Measurements from ENCODE around the gene MRPL38.
"Not testable (repeated sequence)": the region's sequence is repeated elsewhere in the genome, so short reads cannot be mapped to it uniquely, and the experiment has no call there.

Gene MRPL38

GRCh38 chr17:75876190-75876937 lies 28.3 kb downstream of the MRPL38 start:
- DNase-seq = peak in 2 of 4 experiments; percentile 30 to 45

DNA sequence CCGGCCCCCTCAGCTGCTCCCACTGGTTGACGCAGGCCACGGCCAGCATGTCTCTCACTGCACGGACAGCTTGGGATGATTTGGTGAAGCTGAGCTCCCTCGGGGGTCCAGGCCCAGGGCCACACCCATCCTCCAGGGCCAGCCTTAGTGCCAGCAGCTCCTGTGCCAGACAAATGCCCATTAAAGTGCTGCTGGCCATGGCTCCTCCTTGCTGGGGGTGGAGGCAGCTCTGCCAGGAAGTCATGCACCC lies 28.8 kb downstream of the MRPL38 start:
- DNase-seq = no peak

DNA sequence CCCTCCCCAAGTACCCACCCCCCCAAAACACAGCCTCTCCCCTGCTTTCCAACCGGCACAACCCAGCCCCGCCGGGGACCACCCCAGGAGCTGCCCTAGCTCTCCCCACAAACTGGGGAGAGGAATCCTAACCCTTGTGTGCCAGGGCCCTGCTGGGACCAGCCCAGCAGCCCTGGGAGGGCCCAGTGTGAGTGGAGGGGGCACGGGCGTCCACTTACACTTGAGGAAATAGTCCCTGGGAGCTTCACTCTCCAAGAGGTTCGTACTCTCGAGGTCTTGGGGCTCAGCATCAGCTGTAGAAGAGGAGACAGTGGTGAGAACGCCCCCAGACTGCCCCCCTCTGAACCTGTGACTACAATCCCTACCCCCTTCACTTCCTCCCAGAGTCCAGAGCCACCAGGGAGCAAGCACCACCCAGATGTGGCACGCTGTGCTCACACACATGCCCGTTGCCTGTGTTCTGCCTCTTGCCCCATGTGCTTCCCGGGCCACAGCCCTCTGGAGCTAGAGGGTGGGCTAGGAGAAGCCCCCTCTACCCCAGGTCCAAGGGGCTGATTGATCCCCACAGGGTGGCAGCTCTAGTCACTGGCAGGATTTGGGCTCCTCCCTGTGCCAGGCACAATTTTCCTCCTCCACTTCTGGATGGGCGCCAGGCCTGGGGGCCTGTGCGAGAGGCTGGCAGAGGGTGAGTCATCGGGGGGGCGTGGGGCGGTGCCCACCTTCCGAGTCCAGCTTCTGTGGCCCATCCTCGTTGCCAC lies 29.3 kb downstream of the MRPL38 start:
- DNase-seq = peak in 1 of 4 experiments; percentile 24

DNA sequence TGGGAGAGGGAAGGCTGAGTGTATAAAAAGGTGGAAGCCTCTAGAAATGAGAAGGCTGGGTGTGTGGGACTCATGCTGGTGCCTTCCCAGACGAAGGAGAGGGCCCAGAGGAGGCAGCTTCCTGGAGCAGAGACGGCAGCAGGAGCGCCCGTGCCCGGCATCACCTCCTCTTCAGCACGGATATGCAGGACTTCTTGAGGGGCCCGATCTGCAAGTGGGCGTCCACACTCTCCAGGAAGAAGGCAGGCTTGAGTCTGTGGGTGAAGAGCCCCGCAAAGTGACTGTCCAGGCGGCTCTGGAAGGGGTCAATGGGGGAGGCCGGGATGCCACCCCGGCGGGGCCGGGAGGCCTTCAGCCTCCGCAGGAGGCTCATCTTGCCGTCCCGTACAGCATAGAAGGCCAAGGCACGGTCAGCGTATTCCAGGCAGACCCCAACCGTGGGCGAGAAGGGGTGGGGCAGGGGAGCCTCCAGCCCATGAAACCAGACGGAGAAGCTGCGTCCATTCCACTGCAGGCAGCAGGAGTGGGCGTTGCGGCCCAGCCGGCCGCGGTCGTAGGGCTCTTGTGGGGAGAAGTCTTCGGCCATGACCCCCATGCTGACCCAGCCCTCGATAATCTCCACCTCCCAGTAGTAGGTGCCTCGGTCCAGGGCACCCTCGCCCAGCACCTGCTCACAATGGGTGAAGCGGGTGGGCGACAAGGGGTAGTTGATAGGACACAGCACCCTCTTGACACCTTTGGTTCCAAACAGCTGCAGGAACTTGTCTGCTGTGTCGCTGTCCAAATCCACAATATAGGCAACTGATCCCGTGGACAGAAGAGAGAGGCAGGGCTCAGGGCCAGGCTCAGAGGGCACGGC lies 30.1 kb downstream of the MRPL38 start:
- no peak for DNase-seq

- no peak for DNase-seq
Observed at GRCh38 chr17:75873587-75874322, 30.9 kb downstream of the MRPL38 start.

- peak in 3 of 4 experiments; percentile 28 to 48 (median 34) for DNase-seq
Observed at GRCh38 chr17:75872434-75873351, 32.0 kb downstream of the MRPL38 start.

DNA sequence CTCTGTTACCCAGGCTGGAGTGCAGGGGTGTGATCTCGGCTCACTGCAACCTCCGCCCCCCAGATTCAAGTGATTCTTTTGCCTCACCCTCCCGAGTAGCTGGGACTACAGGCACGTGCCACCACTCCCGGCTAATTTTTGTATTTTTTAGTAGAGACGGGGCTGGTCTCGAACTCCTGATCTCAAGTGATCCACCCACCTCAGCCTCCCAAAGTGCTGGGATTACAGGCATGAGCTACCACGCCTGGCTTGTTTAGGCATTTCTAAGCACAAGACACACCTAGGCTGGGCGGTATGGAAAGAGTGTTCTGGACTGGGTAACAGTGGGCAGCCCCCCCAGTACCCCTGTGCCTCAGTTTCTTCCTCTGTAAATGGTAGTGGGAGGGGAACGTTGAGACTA lies 34.5 kb downstream of the MRPL38 start:
- DNase-seq = not testable (repeated sequence)

GRCh38 chr17:75869282-75870141 lies 35.2 kb downstream of the MRPL38 start:
- DNase-seq = no peak

- not testable (repeated sequence) for DNase-seq
Observed at GRCh38 chr17:75868730-75869281, 35.9 kb downstream of the MRPL38 start.

- DNase-seq = not testable (repeated sequence)
Observed at GRCh38 chr17:75865404-75866188, 39.1 kb downstream of the MRPL38 start.

- DNase-seq = not testable (repeated sequence)
Observed at GRCh38 chr17:75864887-75865286, 39.8 kb downstream of the MRPL38 start.

DNA sequence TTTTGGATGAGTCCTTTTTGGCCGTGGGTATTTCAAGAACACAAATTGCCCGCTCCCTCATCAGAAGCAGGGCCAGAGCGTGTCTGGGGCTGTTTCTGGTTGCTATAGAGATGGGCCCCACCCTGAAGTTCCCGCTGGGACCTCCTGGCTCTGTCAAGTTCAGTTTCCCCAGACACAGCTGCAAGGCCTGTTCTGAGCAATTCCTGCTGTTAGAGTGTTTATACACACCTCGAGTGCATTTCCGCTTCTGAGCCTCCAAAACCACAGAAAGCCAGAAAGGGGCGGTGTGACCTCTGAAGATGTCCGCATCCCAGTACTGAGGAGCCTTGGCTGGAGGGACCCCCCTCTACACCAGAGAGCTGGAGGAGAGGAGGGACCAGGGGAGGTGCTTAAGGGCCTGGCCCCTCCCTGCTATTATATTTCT lies 40.2 kb downstream of the MRPL38 start:
- peak; percentile 30 to 54 (median 48) for DNase-seq

GRCh38 chr17:75861927-75862317 lies 42.8 kb downstream of the MRPL38 start:
- no peak for DNase-seq

- not testable (repeated sequence) for DNase-seq
Observed at GRCh38 chr17:75859358-75859757, 45.3 kb downstream of the MRPL38 start.

DNA sequence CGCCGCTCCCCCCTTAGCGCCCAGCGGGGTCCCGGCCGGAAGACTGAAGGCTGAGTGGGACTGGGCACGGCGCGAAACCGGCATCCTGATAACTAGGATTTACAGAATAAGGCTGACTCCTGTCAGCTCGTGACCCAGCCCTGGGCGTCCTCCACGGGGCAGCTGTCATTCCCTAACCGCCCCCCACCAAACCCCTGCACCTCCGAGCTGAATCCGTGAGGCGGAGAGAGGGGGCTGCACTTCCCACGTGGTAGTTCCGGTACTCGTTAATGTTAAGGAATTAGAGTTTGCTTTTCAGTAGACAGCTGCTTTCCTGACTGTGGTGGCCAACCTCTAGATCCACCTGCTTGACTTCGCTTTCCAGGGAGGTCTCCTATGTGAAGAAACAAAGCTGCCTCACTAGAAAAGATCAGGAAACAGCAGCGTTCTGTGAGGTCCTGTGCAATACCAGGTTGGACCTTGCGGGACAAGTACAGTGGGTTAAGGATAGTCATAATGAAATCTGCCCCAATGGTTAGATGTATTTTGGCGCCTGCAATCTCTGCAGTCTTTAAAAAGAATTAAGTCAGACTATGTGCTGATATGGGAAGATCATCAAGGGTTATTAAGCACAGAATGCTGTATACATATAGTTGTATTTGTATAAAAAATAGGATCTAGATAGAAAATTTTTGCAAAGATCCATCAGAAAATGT lies 48.5 kb downstream of the MRPL38 start:
- DNase-seq = peak in 3 of 4 experiments; percentile 27 to 40 (median 36)

DNA sequence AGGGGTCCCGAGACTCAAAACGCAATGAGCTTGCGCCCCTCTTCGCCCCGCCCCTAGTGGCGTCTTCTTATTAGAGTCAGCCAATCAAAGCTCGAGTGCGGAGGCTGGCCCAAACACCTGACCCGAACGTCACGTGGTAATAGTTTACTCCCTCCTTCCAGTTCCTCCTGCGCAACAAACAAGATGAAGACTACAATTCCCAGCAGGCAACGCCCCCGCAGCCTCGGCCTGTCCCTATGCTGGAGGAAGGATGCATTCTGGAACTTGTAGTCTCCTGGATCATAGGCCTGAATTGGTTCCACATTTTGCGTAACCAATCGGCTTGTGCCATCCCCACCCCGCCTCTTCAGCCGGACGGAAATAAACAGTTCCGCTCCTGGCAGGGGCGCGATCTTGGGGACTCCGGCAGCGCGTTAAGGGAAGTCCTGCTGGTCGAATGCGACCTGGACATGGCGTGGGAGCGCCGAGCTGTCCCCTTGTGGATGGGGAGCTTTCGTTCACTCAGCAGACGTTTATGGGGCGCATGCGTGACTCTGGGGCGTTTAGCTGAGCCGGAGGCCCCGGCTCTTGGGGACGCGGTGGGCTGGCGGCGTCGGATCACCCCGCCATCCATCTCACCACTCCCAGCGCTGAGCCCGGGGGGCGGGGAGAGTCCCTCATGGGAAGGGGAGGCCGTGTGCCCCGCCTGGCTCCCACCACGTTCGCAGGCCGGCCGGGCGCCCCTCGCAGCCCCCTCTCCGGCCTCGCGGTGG lies 49.2 kb downstream of the MRPL38 start, which contains the start of gene WBP2:
TSS of gene WBP2 (minus strand) at position 26 of the 752 bp plus-strand sequence. CDS start 38 bp downstream, outside the sequence.
- peak; percentile 99 to 100 (median 100) for DNase-seq

DNA sequence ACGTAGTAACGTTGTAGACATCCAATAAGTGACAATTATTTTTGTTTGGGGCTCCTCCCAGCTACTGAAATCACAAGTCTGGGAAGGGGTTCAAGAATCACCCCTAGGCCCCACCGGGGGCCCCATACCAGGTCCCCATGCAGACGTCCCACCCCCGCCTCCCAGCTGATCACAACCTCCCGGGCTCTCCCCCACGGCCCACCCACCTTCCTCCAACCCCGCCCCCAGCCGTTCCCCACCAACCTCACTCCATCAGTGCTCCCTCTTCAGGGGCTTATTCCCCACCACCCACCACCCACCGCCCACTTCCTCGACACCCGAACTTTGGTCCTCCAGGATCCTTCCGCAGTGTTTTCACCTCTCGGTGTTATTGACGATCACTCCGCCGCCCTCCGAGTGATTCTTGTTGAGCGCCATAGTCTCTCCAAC lies 49.8 kb downstream of the MRPL38 start:
- no peak for DNase-seq
